Measurements from ENCODE around the gene PINLYP. TPM values are rescaled to one million over a fixed set of nuclear protein-coding genes. Genes with fewer than 3 reads are reported as not detected.

Gene PINLYP
- total RNA-seq, 1 experiment from 2014 or later: 6.4 TPM

- TF ChIP-seq OVOL2 (CRISPR knock-in tag; IDR thresholded peaks at IDR 0.05; ENCODE audit: borderline replicate concordance) (no peak), KAT7 (CRISPR knock-in tag; IDR thresholded peaks at IDR 0.05; ENCODE audit: borderline replicate concordance) (peak; percentile 78), ETV6 (CRISPR knock-in tag; IDR thresholded peaks at IDR 0.05) (peak; percentile 52; the same call in 1 of the 2 replicates), MYBL2 (CRISPR knock-in tag; IDR thresholded peaks at IDR 0.05) (0 out of 2 replicates have a peak, but pooled peaks have one; percentile 42), E2F5 (CRISPR knock-in tag; IDR thresholded peaks at IDR 0.05) (0 out of 2 replicates have a peak, but pooled peaks have one; percentile 30)
- TF ChIP-seq, protein P1, sequence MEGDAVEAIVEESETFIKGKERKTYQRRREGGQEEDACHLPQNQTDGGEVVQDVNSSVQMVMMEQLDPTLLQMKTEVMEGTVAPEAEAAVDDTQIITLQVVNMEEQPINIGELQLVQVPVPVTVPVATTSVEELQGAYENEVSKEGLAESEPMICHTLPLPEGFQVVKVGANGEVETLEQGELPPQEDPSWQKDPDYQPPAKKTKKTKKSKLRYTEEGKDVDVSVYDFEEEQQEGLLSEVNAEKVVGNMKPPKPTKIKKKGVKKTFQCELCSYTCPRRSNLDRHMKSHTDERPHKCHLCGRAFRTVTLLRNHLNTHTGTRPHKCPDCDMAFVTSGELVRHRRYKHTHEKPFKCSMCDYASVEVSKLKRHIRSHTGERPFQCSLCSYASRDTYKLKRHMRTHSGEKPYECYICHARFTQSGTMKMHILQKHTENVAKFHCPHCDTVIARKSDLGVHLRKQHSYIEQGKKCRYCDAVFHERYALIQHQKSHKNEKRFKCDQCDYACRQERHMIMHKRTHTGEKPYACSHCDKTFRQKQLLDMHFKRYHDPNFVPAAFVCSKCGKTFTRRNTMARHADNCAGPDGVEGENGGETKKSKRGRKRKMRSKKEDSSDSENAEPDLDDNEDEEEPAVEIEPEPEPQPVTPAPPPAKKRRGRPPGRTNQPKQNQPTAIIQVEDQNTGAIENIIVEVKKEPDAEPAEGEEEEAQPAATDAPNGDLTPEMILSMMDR (IDR thresholded peaks at IDR 0.05): peak; percentile 70
Observed at GRCh38 chr19:43594710-43595604, 19.4 kb downstream of the PINLYP start (continued).

GRCh38 chr19:43595605-43595998 lies 20.0 kb downstream of the PINLYP start:
- Mint-ChIP-seq H3K4me1 (peaks cover 17% of the 10 kb centered on the region), H3K27ac (peak overlapping the region; percentile 99), H3K9me3 (no peaks in the 10 kb centered on the region), H3K4me3 (peak overlapping the region; percentile 99), H3K36me3 (peaks cover 10% of the 10 kb centered on the region), H3K27me3 (ENCODE audit: low read depth) (no peaks in the 10 kb centered on the region)
- DNase-seq (ENCODE audit: low spot score) (no peak), ATAC-seq (peak; percentile 1; the same call in 1 of the 2 replicates)
- ChIA-PET POLR2A (interaction anchor here (0.7 to 1.8 kb wide), 11 partner anchors 11 to 92 kb away, joined by 3 to 12 read pairs (median 4); partner anchors contain the start of genes PHLDB3 and XRCC1), CTCF (interaction anchor here (0.7 to 6.9 kb wide), 32 partner anchors 12 to 214 kb away, joined by 3 to 140 read pairs (median 4); partner anchors contain the start of genes PHLDB3, PINLYP, PLAUR and XRCC1)
- peak; percentile 82; the same call in 1 of the 2 replicates for TF ChIP-seq GTF2I (CRISPR knock-in tag; conservative IDR thresholded peaks at IDR 0.05)
- TF ChIP-seq SMAD3 (CRISPR knock-in tag; IDR thresholded peaks at IDR 0.05; ENCODE audit: borderline replicate concordance): no peak
- TF ChIP-seq, protein P1 (IDR thresholded peaks at IDR 0.05): no peak

DNA sequence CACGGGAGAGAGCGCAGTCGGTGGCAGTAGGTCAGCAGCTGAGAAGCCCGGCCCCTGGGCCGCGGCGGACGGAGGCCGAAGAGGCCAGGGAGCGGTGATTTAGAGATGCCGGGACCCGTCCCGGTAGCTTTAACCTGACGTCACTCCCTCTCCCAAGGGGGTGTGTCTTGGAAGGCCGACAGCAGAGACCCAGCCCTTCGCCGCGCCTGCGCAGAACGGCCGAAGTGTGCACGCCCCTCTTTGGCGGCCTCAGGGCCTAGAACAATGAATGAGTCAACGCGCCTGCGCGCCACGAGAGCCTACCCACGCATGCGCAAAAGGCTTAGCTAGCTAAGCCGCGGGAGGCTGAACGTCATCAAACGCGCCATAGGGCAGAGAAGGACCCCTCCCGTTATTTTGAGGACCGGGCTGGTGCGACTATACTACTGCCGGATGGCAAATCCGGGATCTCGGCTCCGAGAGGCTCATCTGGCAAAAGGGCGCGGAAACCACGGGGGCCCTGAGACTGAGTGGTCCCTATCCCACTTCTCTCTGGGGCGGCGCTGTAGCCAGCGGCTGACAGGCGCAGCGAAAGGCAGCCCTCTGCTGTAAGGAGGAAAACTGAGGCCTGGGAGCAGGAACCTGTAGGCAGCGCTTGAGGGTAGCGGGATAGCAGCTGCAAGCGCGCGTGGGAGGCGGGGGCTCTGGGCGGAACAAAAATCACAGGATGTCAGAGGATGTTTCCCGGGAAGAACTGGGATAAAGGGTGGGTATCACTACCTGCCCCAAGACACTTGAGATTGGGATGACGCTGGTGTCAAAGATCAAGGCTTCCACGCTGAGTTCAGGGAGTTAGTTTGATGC lies 20.6 kb downstream of the PINLYP start, which contains the start of the genes IRGQ and ZNF576:
IRGQ (minus strand) TSS at position 136 of the 843 bp plus-strand sequence. CDS start 796 bp downstream, outside the sequence.
ZNF576 (plus strand) TSS at position 597 of the 843 bp plus-strand sequence. CDS start 514 bp downstream, outside the sequence.
- H3K36me3 Mint-ChIP-seq: peaks cover 10% of the 10 kb centered on the region
- H3K9me3 Mint-ChIP-seq: no peaks in the 10 kb centered on the region
- ATAC-seq (peak; percentile 88), DNase-seq (ENCODE audit: low spot score) (peak; percentile 100)
- peaks cover 17% of the 10 kb centered on the region for H3K4me1 Mint-ChIP-seq
- ChIA-PET POLR2A (interaction anchor here (0.6 to 1.8 kb wide), 11 partner anchors 10 to 92 kb away, joined by 3 to 12 read pairs (median 3); partner anchors contain the start of gene PHLDB3), CTCF (interaction anchor here (0.6 to 6.9 kb wide), 27 partner anchors 13 to 214 kb away, joined by 3 to 140 read pairs (median 5); partner anchors contain the start of genes PHLDB3, PINLYP, PLAUR and XRCC1)
- H3K27me3 Mint-ChIP-seq (ENCODE audit: low read depth): no peaks in the 10 kb centered on the region
- peak within 1 kb of the TSS; percentile 99 for H3K27ac Mint-ChIP-seq
- peak within 1 kb of the TSS; percentile 99 for H3K4me3 Mint-ChIP-seq
- TF ChIP-seq ATF1 (CRISPR knock-in tag; IDR thresholded peaks at IDR 0.05) (no peak), MYBL2 (CRISPR knock-in tag; IDR thresholded peaks at IDR 0.05) (no peak), AR (CRISPR knock-in tag; IDR thresholded peaks at IDR 0.05) (no peak), CREB1 (CRISPR knock-in tag; IDR thresholded peaks at IDR 0.05) (peak; percentile 21; the same call in 1 of the 2 replicates), IRF2 (CRISPR knock-in tag; IDR thresholded peaks at IDR 0.05; ENCODE audit: borderline replicate concordance, low read depth) (no peak), FOXK1 (CRISPR knock-in tag; IDR thresholded peaks at IDR 0.05) (peak; percentile 85), JUN (CRISPR knock-in tag; IDR thresholded peaks at IDR 0.05) (no peak), PRRX2 (CRISPR knock-in tag; IDR thresholded peaks at IDR 0.05) (no peak), SMAD4 (CRISPR knock-in tag; IDR thresholded peaks at IDR 0.05) (no peak), E2F5 (CRISPR knock-in tag; IDR thresholded peaks at IDR 0.05) (peak; percentile 52; the same call in 1 of the 2 replicates), ZNF423 (CRISPR knock-in tag; IDR thresholded peaks at IDR 0.05) (no peak), CREM (CRISPR knock-in tag; IDR thresholded peaks at IDR 0.05) (peak; percentile 98), ZNF263 (CRISPR knock-in tag; IDR thresholded peaks at IDR 0.05; ENCODE audit: low read depth) (no peak)
- TF ChIP-seq, protein P2, sequence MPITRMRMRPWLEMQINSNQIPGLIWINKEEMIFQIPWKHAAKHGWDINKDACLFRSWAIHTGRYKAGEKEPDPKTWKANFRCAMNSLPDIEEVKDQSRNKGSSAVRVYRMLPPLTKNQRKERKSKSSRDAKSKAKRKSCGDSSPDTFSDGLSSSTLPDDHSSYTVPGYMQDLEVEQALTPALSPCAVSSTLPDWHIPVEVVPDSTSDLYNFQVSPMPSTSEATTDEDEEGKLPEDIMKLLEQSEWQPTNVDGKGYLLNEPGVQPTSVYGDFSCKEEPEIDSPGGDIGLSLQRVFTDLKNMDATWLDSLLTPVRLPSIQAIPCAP (CRISPR knock-in tag; IDR thresholded peaks at IDR 0.05): 0 out of 2 replicates have a peak, but pooled peaks have one; percentile 23

Measured in WTC11 (cell line).